Measurements from ENCODE around the gene C2orf81.
"Not testable (repeated sequence)": the region's sequence is repeated elsewhere in the genome, so short reads cannot be mapped to it uniquely, and the experiment has no call there.

C2orf81 gene

DNA sequence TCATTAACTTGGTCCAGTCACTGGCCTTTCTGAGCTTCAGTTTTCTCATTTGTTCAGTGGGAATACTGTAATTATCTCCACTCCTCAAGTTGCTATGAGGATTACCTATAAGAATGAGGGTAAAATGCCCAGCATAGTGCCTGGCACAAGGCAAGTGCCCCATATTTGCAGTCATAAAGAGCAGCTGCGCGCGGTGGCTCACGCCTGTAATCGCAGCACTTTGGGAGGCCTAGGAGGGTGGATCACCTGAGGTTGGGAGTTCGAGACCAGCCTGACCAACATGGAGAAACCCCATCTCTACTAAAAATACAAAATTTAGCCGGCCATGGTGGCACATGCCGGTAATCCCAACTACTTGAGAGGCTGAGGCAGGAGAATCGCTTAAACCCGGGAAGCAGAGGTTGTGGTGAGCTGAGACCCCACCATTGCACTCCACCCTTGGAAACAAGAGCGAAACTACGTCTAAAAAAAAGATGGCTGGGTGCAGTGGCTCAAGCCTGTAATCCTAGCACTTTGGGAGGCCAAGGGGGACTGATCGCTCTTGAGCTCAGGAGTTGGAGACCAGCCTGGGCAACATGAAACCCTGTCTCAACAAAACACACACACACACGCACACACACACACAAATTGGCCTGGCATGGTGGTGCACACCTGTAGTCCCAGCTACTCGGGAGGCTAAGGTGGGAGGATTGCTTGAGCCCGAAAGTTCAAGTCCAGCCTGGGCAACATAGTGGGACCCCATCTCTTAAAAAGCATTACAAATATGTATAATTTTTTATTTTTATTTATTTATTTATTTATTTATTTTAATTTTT, 21.3 kb upstream of the C2orf81 start:
- in situ Hi-C loops (cut with MboI; ENCODE audit: low sequenced_read_pairs) = not testable (repeated sequence)

DNA sequence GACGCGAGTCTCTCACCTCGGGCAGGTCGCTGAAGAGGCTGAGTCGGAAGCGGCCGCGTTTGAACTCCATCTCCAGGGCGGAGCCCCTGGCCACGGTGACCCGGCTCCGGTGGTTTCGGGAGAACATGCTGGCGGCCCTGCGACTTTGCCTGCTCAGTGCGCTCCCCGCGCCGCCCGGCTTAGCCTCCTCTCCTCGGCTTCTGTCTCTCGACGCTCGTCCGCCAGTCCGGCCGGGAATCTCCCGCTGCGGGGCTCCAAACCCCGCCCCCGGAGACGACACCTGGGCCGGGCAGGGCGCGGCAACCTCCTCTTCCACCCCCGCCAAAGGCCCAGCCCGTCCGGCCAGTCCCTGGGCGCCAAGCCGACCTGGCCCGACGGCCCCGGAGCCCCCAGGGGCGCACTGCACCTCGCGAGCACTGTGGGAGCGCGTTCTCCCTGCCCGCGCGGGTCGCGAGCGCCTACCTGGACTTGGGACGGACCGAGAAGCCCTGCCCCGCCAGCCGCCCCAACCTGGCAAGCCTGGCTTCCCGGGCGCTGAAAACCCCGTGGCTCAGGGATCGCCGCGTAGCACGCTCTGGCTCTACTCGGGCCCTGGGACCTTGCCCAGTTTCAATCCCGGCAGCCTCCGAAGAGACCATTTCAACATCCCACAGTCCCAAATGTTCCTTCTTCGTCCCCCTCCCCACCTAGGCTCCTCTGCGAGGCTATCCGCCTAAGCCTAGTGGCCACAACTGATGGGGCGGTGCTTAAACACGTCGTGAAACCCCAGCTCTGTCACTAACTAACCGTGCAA, 20.5 kb upstream of the C2orf81 start, which contains the start of gene RTKN:
Gene RTKN (minus strand): TSS at position 248 of the 793 bp plus-strand sequence. CDS start 121 bp downstream, at position 127.
- in situ Hi-C loops (cut with MboI; ENCODE audit: low sequenced_read_pairs) = no loop called here

DNA sequence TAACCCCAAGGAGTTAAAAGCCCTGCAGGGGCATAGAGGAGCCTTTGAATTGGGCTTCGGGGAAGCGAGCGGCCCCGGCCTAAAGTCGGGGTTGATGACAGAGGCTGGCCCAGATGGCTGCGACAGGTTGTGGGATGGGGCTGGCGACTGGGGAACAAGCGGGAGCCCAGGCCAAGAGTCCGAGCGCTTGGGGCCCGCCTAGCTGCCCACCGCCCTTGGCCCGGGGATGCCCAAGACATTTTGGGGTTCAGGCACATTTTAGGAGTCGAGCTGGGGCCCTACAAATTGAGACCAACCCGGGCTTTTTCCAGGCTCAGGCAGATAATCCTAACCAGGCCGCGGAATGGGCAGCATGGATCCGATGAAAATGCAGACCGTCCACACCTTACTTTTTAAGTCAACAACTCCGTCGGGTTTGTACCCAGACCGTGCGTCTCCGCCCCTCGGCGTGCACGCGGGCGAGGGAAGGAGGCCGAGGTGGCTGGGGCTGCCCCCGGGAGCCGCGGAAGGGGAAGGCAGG, 19.8 kb upstream of the C2orf81 start:
- in situ Hi-C loops (cut with MboI; ENCODE audit: low sequenced_read_pairs) = no loop called here

DNA sequence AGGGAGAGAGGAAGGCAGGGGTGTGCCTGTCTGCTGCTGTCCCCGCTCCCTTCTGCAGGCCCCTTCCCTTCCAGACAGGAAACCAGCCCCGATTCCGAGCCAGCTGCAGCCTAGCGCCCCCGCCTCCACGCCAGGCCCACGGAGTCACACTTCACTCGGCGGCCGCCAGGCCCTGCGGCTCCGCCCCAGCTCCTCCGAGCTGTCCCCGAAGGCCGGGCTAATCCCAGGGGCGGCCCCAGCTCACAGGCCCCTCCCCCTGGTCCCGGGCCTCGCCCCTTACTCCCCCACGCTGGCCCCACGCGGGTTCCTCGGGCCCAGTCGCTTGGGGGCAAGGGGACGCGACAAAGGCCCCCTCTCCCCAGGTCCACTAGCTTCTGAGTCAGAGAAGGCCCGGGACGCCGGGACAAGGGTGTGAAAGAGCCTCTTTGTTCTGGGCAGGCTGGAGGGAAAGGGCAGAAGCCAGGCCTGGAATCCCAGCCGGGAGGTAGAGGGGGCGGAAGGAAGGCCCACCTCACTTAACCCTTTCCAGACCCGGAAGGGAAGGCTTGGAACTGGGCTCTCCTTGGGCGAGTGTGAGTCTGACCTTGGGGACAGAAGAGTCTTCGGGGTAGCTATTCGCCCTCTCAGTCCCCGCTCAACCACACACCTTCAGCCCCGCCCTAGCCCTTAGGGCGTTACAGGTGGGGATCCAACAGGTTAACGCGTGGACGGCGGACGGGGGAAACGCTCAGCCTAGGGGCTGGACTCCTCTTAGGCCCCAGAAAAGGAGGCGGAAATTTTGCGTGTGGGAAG, 19.2 kb upstream of the C2orf81 start:
- in situ Hi-C loops (cut with MboI; ENCODE audit: low sequenced_read_pairs) = no loop called here

DNA sequence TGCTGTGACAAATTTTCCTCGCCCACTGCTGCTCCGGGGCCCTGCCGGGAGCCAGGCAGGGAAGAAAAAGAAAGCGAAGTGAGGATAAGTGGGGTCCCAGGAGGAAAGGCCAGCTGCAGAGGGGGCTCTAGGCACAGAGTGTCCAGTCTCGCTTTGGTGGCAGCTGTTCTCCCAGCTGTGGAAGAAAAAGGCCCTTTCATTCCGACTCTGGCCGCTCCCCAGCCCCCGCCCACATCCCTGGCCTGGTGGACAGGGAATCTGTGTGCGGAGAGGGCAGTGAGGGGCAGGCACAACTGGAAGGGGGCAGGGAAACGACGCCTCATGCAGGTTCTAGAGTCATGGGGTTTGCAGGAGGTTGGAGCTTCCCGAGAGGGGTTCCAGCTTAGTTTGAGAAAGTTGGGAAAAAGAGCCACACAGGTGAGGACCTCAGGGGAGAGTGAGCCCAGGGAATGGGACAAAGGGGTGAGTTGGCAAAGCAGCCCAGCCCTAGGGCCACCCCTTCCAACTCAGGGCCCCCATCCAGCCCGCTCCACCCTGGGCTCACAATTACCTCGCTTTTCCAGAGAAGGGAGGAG, 18.5 kb upstream of the C2orf81 start:
- in situ Hi-C loops (cut with MboI; ENCODE audit: low sequenced_read_pairs) = no loop called here

DNA sequence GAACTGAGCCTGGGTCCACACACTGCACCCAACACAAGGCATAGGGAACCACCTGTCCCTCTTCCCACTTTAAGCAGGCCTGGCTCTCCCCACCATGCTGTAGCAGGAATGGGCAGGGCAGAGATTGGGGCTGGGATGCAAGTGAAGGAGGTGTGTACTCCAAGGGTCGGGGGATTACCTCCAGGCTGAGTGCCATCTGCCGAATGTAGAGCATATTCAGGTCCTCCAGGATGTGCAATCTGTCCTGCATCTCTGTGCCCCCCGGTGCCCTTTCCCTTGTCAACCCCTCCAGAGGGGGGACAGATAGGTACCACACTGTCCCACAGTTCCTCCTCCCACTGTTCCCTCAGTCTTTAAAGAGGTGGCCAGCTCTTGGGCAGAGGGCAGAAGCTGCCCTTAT, 18.0 kb upstream of the C2orf81 start:
- in situ Hi-C loops (cut with MboI; ENCODE audit: low sequenced_read_pairs) = no loop called here

DNA sequence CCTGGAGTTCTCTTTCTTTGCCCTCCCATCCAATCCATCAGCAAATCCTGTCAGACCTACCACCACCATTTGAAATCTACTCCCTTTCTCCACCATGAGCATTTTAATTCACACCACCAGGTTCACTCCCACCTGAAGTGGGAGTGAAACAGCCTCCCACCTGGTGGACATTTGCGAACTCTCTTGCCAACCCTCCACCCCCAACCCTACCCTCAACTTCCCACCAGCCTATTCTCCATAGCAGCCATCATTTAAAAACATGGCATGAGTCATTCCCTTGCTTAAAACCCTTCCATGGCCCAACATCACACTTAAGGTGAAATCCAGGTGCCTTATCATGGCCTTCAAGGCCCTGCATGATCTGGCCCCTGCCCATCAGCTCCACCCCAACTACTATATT, 16.8 kb upstream of the C2orf81 start:
- in situ Hi-C loops (cut with MboI; ENCODE audit: low sequenced_read_pairs) = no loop called here

DNA sequence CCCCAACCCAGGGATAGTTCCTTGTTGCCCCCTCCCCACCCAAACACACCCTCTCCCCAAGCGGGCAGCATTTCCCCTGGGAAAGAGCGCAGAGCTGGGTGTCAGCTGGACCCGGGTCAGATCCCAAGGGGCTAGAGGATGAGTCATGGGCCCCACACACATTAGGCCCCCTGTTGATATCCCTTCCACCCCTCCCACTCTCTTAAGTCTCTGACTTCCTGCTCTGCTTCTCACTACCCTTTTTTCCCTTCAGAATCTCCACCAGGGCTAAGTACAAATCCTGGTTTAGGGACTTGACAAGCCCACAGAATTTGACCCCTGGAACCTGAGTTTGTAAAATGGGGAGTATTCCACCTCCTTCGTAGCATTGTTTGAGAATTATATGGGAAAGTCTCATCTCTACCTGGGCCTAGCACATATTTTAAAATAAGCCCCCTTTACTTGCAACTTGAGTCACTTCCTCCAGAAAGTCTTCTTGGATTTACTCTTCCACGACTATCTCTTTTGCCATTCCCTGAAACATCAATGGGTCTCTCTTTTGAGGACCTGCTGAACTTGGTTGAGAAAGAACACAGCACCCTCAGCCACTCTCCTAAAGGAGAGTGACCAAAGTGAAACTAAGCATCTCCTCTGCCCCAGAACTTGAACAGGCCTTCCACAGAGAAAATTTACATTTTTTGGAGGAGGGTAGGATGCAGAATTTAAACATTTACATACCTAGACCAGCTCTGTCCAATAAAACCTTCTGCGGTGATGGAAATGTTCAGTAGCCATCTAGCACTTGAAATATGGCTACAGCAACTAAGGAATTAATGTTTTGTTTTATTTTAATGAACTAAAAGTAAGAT, 15.7 kb upstream of the C2orf81 start:
- in situ Hi-C loops (cut with MboI; ENCODE audit: low sequenced_read_pairs) = no loop called here

DNA sequence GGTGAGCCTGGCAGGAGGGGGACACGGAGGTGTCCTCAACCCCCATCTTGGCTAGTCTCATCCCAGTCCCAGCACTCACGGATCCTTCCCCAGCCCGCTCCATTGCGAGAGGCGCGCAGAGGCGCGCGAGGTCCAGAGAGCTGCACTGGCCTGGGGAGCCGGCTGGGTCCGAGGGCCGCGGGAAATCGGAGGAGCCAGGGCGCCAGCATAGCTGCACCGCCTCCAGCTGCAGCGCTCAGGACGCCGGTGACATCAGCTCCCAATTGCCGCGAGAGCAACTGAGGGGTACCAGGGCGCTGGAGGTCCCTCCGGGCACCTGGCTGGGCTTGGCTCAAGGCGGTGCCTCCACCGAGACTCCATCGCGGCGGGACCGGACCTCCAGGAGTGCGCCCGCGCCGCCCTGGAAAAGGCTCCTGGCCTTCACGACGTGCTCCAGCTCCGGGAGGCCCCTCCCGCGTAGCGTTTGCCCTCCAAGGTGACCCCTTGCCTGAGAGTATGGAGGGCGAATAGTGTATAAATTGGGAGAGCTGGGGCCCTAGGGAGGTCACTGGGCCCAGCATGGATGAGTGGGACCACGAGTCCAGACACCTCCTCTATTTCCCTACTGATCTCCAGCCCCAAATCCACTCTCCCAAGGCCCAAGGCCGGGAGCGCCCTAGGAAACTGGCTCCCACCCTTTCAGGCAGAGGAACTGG, 14.8 kb upstream of the C2orf81 start:
- in situ Hi-C loops (cut with MboI; ENCODE audit: low sequenced_read_pairs) = no loop called here

DNA sequence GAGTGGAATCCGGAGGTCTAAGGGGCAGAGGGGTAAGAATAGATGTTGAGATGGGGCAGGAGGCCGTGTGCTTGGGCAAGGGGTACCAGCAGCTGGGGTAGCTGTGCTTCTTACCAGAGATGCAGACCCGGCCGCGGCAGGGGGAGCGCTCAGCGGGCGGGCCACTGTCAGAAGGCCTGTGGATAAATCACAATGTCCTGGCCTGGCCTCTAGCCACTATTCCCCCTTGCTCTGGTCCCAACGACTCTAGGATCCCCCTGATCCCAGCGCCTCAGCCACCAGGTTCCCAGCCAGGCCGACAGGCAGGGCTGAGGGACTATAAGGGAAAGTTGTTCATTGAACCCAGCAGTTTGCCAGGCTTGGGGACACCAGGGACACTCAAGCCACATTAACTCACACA, 9.1 kb upstream of the C2orf81 start:
- in situ Hi-C loops (cut with MboI; ENCODE audit: low sequenced_read_pairs) = no loop called here

DNA sequence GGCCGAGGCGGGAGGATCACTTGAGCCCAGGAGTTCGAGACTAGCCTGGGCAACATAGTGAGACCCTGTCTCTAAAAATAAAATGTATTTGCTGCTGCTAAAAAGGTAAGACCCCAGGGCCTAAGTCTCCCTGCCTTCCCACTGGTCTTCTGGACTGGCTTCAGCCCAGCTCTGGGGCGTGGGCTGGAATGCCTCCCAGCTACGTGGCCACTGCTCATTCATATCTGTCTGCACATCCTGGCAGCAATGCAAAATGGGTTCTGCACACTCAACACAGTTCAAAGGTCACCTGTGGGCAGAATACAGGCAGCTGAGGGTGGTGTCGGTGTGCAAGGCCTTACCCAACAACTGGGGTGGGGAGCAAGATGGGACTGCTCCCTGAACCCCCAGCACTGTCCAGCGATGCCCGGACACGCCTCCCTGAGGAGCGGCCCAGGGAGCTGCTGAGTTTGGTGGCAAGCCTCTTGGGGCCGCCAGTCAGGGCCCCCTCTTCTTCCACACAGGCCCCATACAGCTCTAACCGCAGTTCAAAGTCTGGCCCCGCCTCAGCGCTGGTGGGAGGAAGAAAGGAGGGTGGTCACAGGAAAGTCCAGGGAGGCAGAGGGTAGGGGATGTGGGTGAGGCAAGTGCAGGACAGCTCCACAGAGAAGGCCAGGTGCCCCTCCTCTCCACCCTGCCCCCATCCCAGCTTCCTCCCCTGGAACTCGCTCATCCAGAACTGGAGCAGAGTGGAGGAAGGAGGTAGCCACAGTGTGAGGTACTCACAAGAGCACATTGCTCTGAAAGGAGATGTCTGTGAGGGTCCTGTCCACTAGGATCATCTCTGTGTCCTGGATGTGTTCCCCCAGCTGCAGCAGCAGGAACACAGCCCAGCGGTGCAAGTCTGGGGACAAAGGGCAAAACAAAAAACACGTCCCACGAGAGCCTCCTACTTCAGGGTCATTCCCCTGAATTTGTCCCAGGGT, 8.3 kb upstream of the C2orf81 start:
- in situ Hi-C loops (cut with MboI; ENCODE audit: low sequenced_read_pairs) = no loop called here

DNA sequence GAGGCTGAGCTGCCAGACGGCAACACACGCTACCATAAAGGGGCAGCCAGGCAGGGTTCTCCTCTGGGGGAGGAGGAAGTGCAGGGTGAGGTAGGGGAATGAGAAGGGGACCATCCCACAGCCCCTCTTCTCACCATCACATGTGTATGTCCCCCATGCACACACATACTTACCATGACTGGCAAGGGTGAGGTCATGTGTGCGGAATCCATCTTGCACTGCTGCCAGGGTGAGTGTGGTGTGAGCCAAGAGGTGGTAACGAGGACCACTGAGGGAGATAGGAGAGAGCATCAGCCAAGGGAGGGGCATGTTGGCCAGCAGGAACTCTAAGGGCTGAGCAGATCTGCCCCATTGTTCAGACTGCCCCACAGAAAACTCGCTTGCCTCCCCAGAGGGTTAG, 7.3 kb upstream of the C2orf81 start:
- in situ Hi-C loops (cut with MboI; ENCODE audit: low sequenced_read_pairs) = no loop called here

DNA sequence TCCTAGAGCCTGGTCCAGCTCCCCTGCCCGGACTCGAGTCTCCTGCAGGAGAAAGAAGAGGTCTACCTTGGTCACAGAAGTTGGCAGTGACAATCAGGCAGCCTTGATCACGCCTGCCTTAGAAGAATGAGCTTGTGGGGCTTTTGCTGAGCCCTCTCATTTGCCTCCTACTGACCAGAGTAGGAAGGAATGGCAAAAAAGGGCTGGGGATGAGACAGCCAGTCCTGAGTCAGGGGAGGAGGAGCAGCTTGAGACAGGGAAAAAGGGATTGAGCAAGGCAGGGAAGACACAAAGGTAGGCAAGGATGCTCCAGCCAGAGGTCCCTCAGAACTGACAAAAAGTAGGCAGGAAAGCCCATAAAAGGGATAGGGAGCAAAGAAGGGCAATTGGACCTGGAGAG, 6.1 kb upstream of the C2orf81 start:
- in situ Hi-C loops (cut with MboI; ENCODE audit: low sequenced_read_pairs) = no loop called here

DNA sequence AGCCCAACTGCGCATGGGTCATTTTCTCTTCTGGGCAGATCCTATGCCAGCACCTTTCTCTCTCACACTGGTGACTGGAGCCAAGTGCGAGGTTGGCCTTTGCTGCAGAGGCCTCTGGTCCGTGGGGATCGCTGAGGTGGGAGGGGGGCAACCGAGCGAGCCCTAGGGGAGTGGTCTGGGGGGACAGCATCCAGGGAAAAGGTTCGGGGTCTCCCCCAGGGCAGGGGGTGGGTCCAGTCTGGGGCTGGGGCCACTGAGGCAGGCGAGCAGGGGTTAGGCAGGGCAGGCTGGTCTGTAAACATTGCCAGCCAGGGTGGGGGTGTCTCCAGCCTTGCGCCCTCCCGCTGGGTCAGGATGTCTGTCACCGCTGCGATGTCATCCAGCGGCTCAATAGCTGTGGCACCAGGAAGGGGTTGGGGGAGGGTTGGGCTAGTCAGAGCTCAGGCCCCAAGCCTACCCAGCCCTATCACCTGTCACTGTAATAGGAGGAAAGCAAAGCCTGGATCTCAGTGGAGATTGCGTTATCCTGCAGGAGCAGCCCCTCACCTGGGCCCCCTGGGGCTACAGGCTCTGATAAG, 4.9 kb upstream of the C2orf81 start:
- in situ Hi-C loops (cut with MboI; ENCODE audit: low sequenced_read_pairs) = no loop called here

DNA sequence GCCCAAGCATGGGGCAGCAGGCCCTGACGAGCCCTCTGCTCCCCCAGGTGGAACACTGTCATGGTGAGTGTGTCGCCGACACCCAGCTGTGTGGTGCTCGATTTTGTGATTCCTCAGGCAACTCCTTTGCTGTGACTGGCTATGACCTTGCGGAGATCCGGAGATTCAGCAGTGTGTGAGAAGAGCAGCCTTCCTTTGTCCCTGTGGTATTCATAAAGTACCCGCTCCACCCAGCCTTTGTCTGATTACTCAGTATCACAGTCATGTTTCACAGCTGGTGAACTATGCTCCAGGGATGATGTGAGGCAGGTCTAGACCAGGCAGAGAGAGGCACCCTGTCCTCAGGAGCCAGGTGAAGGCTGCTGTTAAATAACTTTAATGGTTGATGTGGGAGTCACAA, 4.1 kb upstream of the C2orf81 start:
- in situ Hi-C loops (cut with MboI; ENCODE audit: low sequenced_read_pairs) = no loop called here

DNA sequence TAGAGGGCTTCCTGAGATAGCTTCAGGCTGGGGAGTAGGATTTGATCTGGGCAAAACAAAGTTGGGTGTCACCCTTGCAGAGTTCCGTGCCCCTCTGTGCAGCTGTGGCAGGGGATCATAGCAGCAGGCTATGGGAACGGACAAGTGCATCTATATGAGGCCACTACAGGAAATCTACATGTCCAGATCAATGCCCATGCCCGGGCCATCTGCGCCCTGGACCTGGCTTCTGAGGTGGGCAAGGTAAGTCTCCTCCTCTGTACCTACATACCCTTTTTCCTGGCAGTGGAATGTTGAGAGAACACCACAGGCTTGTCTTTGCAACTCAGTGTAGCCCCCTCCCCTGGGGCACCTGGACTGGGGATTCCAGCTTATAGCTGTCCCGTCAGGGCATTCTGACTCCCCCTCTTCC, 3.6 kb upstream of the C2orf81 start:
- in situ Hi-C loops (cut with MboI; ENCODE audit: low sequenced_read_pairs) = no loop called here

DNA sequence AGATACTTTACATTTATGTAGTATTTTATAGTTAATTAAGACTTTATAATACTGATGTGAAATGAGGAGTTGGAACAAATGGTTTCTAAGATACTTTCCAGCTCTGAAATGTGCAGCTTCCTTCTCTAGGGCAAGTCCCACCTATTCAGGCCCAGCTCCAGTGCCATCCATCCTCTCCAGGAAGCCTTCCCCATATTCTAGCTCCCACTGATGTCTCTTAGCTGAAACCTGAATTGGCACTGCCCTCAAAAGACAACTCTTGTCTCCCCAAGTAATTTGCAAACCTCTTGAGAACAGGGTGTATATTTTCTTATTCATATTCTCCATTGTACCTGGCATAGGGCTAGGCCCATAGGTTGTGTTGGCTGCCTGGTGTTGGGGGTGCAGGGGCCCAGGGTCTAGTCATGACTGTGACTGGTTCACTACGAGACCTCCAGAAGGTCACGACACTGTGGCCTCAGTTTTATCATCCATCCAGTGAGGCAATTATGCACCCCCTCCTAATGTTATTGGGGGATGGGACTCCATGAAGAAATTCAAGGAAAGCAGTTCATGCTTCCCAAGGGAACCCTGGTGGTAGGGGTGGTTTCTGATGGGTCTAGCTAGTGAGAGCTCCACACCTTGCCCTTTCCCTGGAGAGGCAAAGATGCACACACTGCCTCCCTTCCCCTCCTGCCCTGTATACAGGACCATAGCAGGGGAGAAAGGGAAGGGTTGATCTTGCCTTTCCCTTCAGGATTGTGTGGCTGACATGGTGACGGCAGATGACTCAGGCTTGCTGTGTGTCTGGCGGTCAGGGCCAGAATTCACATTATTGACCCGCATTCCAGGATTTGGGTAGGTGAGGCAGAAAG, 2.9 kb upstream of the C2orf81 start:
- in situ Hi-C loops (cut with MboI; ENCODE audit: low sequenced_read_pairs) = no loop called here
